SK-N-SH (cell line): ENCODE measurements around the gene BAG5.

ENCODE experiments used
- CHD2 ChIP-seq: fragments of 150-350 bp; IDR thresholded peaks from 2 replicates; pipeline ENCODE4 v1.6.1; 2018; ENCODE audit warnings: low read length; ENCODE audit not compliant: partially characterized antibody
- CTCF ChIP-seq: fragments of 200-600 bp; sonication (generic); IDR thresholded peaks from 2 replicates; pipeline ENCODE4 v1.6.1; 2017; ENCODE audit warnings: antibody characterized with exemption, mild to moderate bottlenecking, moderate library complexity
- TAF1 ChIP-seq: IDR thresholded peaks from 2 replicates; pipeline ENCODE4 v1.6.1; 2012; ENCODE audit warnings: low read depth, mild to moderate bottlenecking, low read length, moderate library complexity, borderline replicate concordance

GRCh38 chr14:103562429-103563225 lies at the start of gene BAG5, which contains the start of gene COA8:
- TF ChIP-seq TAF1, result peak; percentile 47; the same call in 1 of the 2 replicates
- TF ChIP-seq CTCF, result 0 out of 2 replicates have a peak, but pooled peaks have one; percentile 6
- TF ChIP-seq CHD2, result peak; percentile 37
